ENCODE measurements around the gene SYNPO.

DNA sequence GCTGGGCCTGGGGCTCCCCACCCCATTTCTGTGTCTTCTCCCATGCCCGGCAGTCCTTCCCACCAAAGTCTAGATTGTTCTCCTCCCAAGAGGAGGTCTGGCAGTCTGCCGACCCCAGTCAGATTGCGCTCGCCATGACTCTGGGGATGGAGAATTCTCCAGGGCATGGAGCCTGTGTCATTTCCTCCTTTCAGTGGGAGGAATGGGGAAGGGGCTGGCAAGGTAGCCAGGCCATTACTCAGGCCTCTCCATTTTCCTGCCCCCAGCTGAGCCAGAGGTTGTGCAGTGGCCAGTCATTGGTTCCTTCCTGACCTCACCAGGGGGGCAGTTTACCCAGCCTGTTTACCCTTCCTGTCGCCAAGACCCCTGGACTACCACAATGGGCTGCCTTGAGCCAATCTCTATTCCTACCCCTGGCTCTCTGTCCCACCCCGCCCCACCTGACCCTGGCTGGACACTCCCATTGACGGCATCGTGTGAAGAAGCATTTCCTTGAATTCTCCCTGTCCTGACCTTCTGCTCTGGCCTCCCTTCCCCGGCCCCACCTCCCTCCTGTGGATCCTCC, 628 bp downstream of the SYNPO start:
- TF ChIP-seq BHLHE40 (IDR thresholded peaks at IDR 0.05; ENCODE audit: borderline replicate concordance) (no peak), ARNT (IDR thresholded peaks at IDR 0.05) (no peak), SP1 (IDR thresholded peaks at IDR 0.05) (no peak), SUZ12 (IDR thresholded peaks at IDR 0.05) (no peak), ELF4 (IDR thresholded peaks at IDR 0.05) (no peak)
